ENCODE measurements around the gene THAP9.

- TF ChIP-seq POLR2AphosphoS5 (IDR thresholded peaks at IDR 0.05) (no peak), CTCF (IDR thresholded peaks at IDR 0.05) (no peak), POLR2A (IDR thresholded peaks at IDR 0.05) (no peak), EP300 (IDR thresholded peaks at IDR 0.05) (no peak)
These were observed 8.1 kb upstream of the THAP9 start for GRCh38 chr4:82892467-82892802.
